ENCODE measurements around the gene ZC3H12C. TPM values are rescaled to one million over a fixed set of nuclear protein-coding genes. Genes with fewer than 3 reads are reported as not detected.

ZC3H12C gene
- total RNA-seq, 2 experiments from 2014 or later = not detected

GRCh38 chr11:110046775-110047380 lies 46.3 kb upstream of the ZC3H12C start:
- POLR2A ChIA-PET = interaction anchor here (0.7 kb wide), 1 partner anchor 64 kb away, joined by 5 read pairs; no protein-coding TSS in a partner anchor
- Histone ChIP-seq H3K36me3 (ENCODE audit: insufficient read depth, low read length) (no peaks in the 10 kb centered on the region), H3K4me3 (ENCODE audit: low read depth, low read length, poor library complexity, severe bottlenecking) (no peak overlapping the region), H3K27ac (ENCODE audit: low read depth, low read length, poor library complexity, severe bottlenecking) (no peak overlapping the region), H2AFZ (ENCODE audit: low read length) (no peak overlapping the region), H3K4me1 (ENCODE audit: insufficient read depth, low read length, poor library complexity, severe bottlenecking) (no peaks in the 10 kb centered on the region), H3K9me2 (ENCODE audit: insufficient read depth, low read length) (no peaks in the 10 kb centered on the region), H3K4me2 (ENCODE audit: low read length) (no peak overlapping the region), H3K9me3 (ENCODE audit: low read length) (no peaks in the 10 kb centered on the region), H4K20me1 (ENCODE audit: insufficient read depth, low read length) (no peaks in the 10 kb centered on the region), H3K79me2 (ENCODE audit: insufficient read depth, low read depth, low read length) (no peaks in the 10 kb centered on the region)
- intact Hi-C loops (cut with micrococcal nuclease; ENCODE audit: unreplicated experiment) = no loop called here
- TF ChIP-seq CTCF (conservative IDR thresholded peaks at IDR 0.05; ENCODE audit: low read length) = no peak
- no peak for TF ChIP-seq EZH2phosphoT487 (IDR thresholded peaks at IDR 0.05; ENCODE audit: borderline replicate concordance, low read depth, low read length)
- DNase-seq (ENCODE audit: low spot score) = no peak
- CTCF ChIA-PET (ENCODE audit: unreplicated experiment) = no interaction called here
- no TSS peak for BruUV-seq (replicated peaks)

- no peaks in the 10 kb centered on the region for H3K36me3 ChIP-seq (ENCODE audit: insufficient read depth, low read length)
- 0 out of 2 replicates have a peak, but pooled peaks cover 4% of the 10 kb centered on the region for H3K9me3 ChIP-seq (ENCODE audit: low read length)
- H3K79me2 ChIP-seq (ENCODE audit: insufficient read depth, low read depth, low read length) = no peaks in the 10 kb centered on the region
- intact Hi-C loops (cut with micrococcal nuclease; ENCODE audit: unreplicated experiment) = no loop called here
- TF ChIP-seq CTCF (conservative IDR thresholded peaks at IDR 0.05; ENCODE audit: low read length) (no peak), EZH2phosphoT487 (IDR thresholded peaks at IDR 0.05; ENCODE audit: borderline replicate concordance, low read depth, low read length) (no peak)
- H2AFZ ChIP-seq (ENCODE audit: low read length) = no peak overlapping the region
- H3K27ac ChIP-seq (ENCODE audit: low read depth, low read length, poor library complexity, severe bottlenecking) = no peak overlapping the region
- no TSS peak for BruUV-seq (replicated peaks)
- no peak for DNase-seq (ENCODE audit: low spot score)
- ChIA-PET CTCF (ENCODE audit: unreplicated experiment) (no interaction called here), POLR2A (no interaction called here)
- H3K4me2 ChIP-seq (ENCODE audit: low read length) = no peak overlapping the region
- no peaks in the 10 kb centered on the region for H3K4me1 ChIP-seq (ENCODE audit: insufficient read depth, low read length, poor library complexity, severe bottlenecking)
- H3K9me2 ChIP-seq (ENCODE audit: insufficient read depth, low read length) = no peaks in the 10 kb centered on the region
- no peak overlapping the region for H3K4me3 ChIP-seq (ENCODE audit: low read depth, low read length, poor library complexity, severe bottlenecking)
- no peaks in the 10 kb centered on the region for H4K20me1 ChIP-seq (ENCODE audit: insufficient read depth, low read length)
These were observed 43.5 kb upstream of the ZC3H12C start for GRCh38 chr11:110049501-110050200.

- no peak overlapping the region for H3K4me2 ChIP-seq (ENCODE audit: low read length)
- BruUV-seq (replicated peaks) = no TSS peak
- ChIA-PET CTCF (ENCODE audit: unreplicated experiment) (no interaction called here), POLR2A (no interaction called here)
- no peaks in the 10 kb centered on the region for H3K36me3 ChIP-seq (ENCODE audit: insufficient read depth, low read length)
- TF ChIP-seq EZH2phosphoT487 (IDR thresholded peaks at IDR 0.05; ENCODE audit: borderline replicate concordance, low read depth, low read length) = no peak
- TF ChIP-seq CTCF (conservative IDR thresholded peaks at IDR 0.05; ENCODE audit: low read length) = no peak
- H3K4me1 ChIP-seq (ENCODE audit: insufficient read depth, low read length, poor library complexity, severe bottlenecking) = no peaks in the 10 kb centered on the region
- no peaks in the 10 kb centered on the region for H3K9me2 ChIP-seq (ENCODE audit: insufficient read depth, low read length)
- H4K20me1 ChIP-seq (ENCODE audit: insufficient read depth, low read length) = no peaks in the 10 kb centered on the region
- H3K79me2 ChIP-seq (ENCODE audit: insufficient read depth, low read depth, low read length) = no peaks in the 10 kb centered on the region
- DNase-seq (ENCODE audit: low spot score) = no peak
- no peak overlapping the region for H3K4me3 ChIP-seq (ENCODE audit: low read depth, low read length, poor library complexity, severe bottlenecking)
- H2AFZ ChIP-seq (ENCODE audit: low read length) = no peak overlapping the region
- intact Hi-C loops (cut with micrococcal nuclease; ENCODE audit: unreplicated experiment) = no loop called here
- 0 out of 2 replicates have a peak, but pooled peaks cover 4% of the 10 kb centered on the region for H3K9me3 ChIP-seq (ENCODE audit: low read length)
- no peak overlapping the region for H3K27ac ChIP-seq (ENCODE audit: low read depth, low read length, poor library complexity, severe bottlenecking)
These were observed 43.0 kb upstream of the ZC3H12C start for GRCh38 chr11:110050201-110050506.
